HG02870 (cell line): Measurements from ENCODE around the gene ZDHHC14.
A peak's percentile ranks its signal among the peaks of the same experiment; 100 is the strongest.

Source experiments
- ATAC-seq: cut with Tn5 transposase; IDR thresholded peaks from one replicate; pipeline ENCODE4 v1.9.1; 2021; ENCODE audit warnings: mild to moderate bottlenecking, moderate library complexity; ENCODE audit not compliant: unreplicated experiment

The ZDHHC14 gene

DNA sequence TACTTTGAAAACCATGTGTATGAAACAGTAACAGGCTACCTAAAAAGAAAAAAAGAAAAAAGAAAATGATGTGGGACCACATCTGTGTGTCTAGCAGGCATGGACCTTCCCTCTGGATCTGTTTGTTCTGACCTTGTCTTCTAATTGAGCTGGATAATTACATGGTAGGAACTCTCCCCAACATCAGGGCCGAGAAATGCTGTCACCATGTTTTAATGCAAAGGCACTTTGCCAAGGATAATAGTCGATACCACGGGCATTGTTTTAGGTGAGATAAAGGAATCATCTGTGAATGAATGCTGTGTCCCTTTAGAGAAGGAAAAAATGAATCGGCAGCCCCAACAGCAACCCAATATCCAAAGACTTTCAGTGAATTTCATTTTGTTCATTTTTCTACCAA lies 149.1 kb downstream of the ZDHHC14 start:
- no peak for ATAC-seq

GRCh38 chr6:157530724-157531168 lies 149.8 kb downstream of the ZDHHC14 start:
- ATAC-seq = no peak

- ATAC-seq = no peak
Measured at GRCh38 chr6:157531169-157531985, 150.4 kb downstream of the ZDHHC14 start.

- no peak for ATAC-seq
Measured at GRCh38 chr6:157531986-157532365, 151.0 kb downstream of the ZDHHC14 start.

GRCh38 chr6:157533048-157533871 lies 152.3 kb downstream of the ZDHHC14 start:
- ATAC-seq = no peak

GRCh38 chr6:157534134-157534871 lies 153.3 kb downstream of the ZDHHC14 start:
- no peak for ATAC-seq

- ATAC-seq = no peak
Measured at GRCh38 chr6:157534977-157535339, 154.0 kb downstream of the ZDHHC14 start.

DNA sequence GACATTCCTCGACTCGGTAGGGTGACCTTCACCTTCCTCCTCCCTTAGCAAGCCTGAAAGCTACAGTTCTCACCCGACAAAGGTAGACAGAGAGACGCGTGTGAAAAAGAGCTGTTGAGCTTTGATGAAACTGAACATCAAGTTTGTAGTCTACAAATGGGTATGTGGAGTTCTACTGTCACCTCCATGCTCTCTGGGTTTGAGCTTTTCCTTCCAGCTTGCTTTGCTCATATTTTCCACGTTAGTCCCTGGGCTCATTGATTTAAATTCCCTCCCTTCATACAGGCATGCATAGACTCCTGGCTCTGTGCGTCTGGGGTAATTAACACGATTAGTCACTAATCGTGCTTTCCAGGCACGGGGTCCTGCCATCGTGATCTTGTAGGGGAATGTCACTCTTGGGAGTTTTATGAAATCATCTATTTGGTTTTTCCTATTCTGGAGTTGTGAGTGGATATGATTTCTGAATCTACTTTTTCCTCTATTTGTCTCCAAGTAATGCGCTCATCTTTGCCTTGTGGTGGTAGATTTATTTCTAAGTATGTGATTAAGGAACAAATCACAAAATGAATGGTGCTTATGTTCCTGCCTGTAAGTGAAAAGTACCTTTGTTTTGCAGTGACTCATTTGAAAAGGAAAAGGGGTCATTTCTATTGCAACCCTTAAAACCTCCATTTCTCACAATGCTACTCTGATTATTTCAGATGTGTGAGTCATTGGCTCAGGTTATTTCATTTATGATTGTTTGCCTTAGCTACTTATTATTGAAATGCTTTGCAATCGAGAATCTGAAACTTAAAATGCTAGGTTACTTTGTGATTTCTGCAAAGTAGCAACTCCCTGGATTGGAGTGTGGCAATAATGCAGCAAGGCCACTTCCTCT lies 154.6 kb downstream of the ZDHHC14 start:
- ATAC-seq = peak; percentile 67

DNA sequence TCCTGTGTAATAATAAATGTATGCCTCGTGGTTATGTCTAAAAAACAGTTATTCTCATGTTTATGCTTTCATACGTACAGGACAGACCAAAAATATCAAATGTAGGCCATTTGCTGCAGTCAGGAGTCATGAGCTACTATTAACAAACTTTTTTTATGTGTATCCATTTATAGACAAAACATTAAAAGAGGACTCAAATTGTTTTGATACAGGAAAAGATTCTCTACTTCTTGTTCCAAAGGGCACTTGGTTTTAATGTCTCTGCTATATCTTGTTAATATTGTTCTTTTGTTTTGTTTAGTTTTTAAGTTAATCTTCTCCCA lies 155.2 kb downstream of the ZDHHC14 start:
- no peak for ATAC-seq

GRCh38 chr6:157537556-157537955 lies 156.6 kb downstream of the ZDHHC14 start:
- no peak for ATAC-seq

DNA sequence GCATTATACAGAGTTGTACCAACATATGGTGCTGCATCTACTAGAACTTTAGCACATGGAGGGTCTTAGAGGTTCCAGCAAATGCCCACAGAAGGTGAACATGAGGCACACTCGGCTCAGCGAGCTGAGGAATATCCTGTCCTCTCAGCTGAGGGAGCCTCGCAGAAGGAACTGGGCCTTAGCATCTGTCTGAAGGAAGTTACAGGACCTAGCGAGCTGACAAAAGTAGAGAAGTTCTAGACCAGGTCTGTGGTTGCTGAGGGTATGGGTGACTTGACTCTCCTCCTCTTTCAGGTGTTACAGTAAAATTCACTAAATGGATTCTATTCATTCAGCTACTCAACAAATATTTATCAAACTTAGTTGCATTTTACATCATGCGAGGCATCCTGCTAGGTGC lies 157.2 kb downstream of the ZDHHC14 start:
- no peak for ATAC-seq

DNA sequence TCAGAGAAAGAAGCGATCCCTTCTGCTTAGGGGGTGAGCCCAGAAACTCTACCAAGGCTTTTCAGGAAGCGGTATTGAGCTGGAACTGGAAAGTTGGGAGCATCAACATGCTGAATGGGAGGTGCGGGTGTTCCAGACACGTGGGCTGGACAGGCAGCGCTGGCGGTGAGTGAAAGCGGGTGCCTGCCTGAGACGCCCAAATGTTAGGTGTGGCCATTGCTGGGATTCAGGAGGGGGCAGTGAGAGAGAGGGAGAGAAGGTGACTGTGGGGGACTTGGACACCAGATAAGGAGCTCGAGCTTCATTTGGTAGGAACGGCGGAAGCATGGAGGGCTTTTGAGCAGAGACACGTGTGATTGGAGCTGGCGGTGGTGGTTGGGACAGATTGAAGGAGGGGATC lies 157.7 kb downstream of the ZDHHC14 start:
- no peak for ATAC-seq

DNA sequence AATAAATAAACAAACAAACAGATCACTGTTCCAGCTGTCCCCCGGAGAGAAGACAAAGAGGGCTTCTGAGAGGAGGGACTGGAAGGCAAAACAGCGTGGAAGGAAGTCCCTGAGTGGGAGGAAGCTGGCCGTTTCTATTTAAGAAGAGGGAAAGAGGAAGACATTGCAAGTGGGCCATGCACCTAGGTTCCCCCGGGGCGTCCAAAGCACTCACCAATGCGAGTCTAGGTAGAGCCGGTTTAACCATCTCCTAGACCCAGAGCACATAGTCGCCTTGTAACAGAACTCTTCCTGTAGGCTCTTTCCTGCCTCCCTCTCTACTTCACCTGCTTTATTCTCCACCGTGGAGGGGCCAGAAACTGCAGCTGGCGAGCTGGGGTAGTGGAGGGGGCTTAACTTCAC lies 158.4 kb downstream of the ZDHHC14 start:
- no peak for ATAC-seq

GRCh38 chr6:157539900-157540752 lies 159.1 kb downstream of the ZDHHC14 start:
- ATAC-seq = no peak

DNA sequence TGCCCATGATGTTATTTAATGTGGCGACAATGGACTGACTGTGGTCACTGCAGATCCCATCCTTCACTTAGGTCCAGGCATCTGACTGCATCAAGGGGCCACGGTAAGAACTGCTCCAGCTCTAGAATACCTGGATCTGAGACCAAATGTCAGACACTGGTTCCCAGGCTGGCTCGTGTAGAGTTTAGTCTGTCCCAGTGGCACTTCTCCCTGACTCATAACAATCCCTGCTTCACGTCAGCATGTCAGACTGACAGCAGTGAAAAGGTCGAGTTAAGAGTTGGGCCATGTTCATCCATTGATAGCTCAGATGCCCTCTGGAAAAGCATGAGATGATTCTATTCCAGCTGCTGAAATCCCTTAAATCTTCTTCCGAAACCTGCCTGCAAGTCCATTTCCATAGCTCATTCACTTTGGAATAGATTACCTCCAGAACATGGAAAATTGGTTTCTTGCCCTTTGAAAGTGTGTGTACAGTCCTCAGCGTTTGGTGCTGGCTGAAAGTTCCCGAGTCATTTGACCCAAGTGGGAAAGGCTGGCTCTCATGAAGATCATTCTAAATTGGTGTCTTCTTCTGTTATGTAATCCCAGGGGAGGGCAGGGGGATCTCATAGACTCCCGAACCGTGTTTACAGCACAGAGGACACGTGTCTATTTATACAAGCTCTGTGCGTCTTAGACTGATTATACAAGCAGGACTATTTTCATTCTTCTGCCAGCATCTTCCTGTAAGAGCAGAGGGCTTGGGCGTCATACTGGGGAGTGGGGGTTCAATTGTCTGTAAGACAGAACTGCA lies 160.8 kb downstream of the ZDHHC14 start:
- ATAC-seq = no peak

- no peak for ATAC-seq
Measured at GRCh38 chr6:157542414-157543160, 161.6 kb downstream of the ZDHHC14 start.

DNA sequence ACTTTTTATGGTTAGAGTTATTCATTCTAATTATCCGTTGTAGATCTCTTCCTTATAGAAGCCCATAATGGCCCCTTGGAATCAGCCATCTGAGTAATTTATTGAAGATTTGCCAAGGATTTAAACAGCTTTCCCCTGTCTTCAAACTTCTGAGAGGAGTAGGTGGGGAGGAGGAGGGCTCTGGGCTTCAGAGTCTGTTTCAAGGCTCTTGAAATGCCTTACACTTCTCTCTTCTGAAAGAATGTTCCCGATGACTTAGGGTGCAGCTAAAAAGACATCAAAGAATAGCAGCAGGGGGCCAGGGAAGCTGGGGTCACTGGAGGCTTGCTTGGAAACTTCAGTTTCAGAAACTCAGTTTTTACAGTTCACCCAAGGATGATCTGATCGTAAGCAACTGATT lies 165.3 kb downstream of the ZDHHC14 start:
- no peak for ATAC-seq

- no peak for ATAC-seq
Measured at GRCh38 chr6:157547112-157547511, 166.1 kb downstream of the ZDHHC14 start.
